Measurements from ENCODE around the gene PHOX2A.

Gene PHOX2A

DNA sequence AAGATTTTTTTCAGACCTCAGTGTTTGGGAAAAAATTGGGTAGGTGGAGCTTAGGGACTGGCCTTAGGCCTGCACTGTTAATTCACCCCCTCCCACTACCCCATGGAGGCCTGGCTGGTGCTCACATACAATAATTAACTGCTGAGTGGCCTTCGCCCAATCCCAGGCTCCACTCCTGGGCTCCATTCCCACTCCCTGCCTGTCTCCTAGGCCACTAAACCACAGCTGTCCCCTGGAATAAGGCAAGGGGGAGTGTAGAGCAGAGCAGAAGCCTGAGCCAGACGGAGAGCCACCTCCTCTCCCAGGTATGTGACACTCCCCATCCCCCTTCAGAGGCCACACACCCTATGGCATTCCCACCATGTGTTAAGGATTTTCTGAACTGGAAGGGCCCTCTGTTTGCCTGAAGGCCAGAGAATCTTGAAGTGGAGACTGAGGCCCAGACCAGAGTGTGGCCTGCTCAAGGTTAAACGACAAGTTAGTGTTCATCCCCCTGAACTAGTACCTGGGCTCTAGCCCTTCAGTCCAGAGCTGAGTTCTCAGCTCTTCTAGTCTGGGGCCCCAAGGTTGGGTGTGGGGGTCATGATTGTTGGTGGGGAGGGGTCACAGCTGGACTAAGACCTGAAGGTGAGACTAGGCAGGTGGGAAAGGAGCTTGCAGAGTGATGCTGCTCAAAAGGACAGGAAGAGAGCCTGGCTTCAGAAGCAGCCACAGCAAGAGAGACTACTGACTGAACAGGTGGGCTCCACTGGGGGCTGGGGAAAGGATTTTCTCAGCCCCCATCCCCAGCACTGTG, 54.3 kb downstream of the PHOX2A start:
- no peak overlapping the region for H3K4me3 ChIP-seq (ENCODE audit: low read depth, low read length)
- no peaks in the 10 kb centered on the region for H3K9me3 ChIP-seq (ENCODE audit: severe bottlenecking)
- peak overlapping the region; percentile 53 for H3K27ac ChIP-seq
- DNase-seq = peak; percentile 76
- no peaks in the 10 kb centered on the region for H3K27me3 ChIP-seq (ENCODE audit: insufficient read depth, low read depth, severe bottlenecking)
- H3K36me3 ChIP-seq = no peaks in the 10 kb centered on the region
- no peak for TF ChIP-seq CTCF (IDR thresholded peaks at IDR 0.05; ENCODE audit: low read depth, low read length)

Data from WERI-Rb-1 (cell line).